ENCODE results near the gene RGS6. TPM values are rescaled to one million over a fixed set of nuclear protein-coding genes. Genes with fewer than 3 reads are reported as not detected.

Gene RGS6
- total RNA-seq, 1 donor from 2014 or later = not detected

GRCh38 chr14:72454388-72455160 lies 522.3 kb downstream of the RGS6 start:
- Histone ChIP-seq H3K27me3 (ENCODE audit: control insufficient read depth, insufficient read depth, low read length) (no peaks in the 10 kb centered on the region), H3K4me3 (ENCODE audit: low read depth, low read length) (no peak overlapping the region), H3K36me3 (ENCODE audit: control insufficient read depth, insufficient read depth, low read length) (no peaks in the 10 kb centered on the region)
- TF ChIP-seq, protein P1, sequence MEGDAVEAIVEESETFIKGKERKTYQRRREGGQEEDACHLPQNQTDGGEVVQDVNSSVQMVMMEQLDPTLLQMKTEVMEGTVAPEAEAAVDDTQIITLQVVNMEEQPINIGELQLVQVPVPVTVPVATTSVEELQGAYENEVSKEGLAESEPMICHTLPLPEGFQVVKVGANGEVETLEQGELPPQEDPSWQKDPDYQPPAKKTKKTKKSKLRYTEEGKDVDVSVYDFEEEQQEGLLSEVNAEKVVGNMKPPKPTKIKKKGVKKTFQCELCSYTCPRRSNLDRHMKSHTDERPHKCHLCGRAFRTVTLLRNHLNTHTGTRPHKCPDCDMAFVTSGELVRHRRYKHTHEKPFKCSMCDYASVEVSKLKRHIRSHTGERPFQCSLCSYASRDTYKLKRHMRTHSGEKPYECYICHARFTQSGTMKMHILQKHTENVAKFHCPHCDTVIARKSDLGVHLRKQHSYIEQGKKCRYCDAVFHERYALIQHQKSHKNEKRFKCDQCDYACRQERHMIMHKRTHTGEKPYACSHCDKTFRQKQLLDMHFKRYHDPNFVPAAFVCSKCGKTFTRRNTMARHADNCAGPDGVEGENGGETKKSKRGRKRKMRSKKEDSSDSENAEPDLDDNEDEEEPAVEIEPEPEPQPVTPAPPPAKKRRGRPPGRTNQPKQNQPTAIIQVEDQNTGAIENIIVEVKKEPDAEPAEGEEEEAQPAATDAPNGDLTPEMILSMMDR (IDR thresholded peaks at IDR 0.05; ENCODE audit: insufficient read depth, low read length, poor library complexity, severe bottlenecking) = no peak
- no peak for DNase-seq (ENCODE audit: low read depth)

DNA sequence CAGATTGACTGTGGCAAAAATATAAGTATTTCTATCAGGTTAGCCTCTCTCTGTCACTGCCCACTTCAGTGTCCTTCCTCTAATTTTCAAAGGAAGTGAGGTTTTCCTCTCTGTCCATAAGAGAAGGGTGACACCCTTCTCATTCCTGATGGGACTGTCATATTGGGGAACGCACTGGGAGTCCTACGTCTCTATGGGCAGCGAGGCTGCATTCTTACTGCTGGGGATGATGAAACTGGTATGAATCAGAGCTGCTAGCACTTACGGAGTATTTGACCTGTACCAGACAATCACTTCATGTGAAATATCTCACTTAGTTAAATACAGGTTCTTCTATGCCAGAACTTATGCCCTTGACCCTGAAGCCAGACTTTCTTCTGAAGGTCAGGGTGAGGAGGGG lies 525.4 kb downstream of the RGS6 start:
- Histone ChIP-seq H3K4me3 (ENCODE audit: low read depth, low read length) (no peak overlapping the region), H3K27me3 (ENCODE audit: control insufficient read depth, insufficient read depth, low read length) (no peaks in the 10 kb centered on the region), H3K36me3 (ENCODE audit: control insufficient read depth, insufficient read depth, low read length) (no peaks in the 10 kb centered on the region)
- no peak for DNase-seq (ENCODE audit: low read depth)
- TF ChIP-seq, protein P1 (IDR thresholded peaks at IDR 0.05; ENCODE audit: insufficient read depth, low read length, poor library complexity, severe bottlenecking) = no peak

DNA sequence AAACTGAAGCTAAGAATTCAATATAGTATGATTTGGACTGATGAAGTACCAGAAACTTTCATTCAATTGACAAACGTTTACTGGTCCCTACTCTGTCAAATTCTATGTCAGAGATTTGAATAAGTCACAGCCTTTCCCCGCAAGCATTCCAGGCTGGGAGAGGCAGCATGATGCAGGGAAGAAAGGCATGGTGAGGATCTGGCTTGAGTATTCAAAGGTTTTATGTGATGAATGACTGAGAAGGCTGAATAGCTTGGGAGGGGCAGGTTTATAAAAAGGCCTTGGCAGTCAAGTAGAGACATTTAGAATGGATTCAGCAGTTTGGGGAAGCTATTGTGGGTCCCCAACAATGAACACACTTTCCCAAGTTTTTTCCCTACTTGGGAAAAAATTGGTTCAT lies 529.8 kb downstream of the RGS6 start:
- TF ChIP-seq, protein P1 (IDR thresholded peaks at IDR 0.05; ENCODE audit: insufficient read depth, low read length, poor library complexity, severe bottlenecking) = no peak
- no peak for DNase-seq (ENCODE audit: low read depth)
- no peaks in the 10 kb centered on the region for H3K36me3 ChIP-seq (ENCODE audit: control insufficient read depth, insufficient read depth, low read length)
- H3K27me3 ChIP-seq (ENCODE audit: control insufficient read depth, insufficient read depth, low read length) = no peaks in the 10 kb centered on the region
- no peak overlapping the region for H3K4me3 ChIP-seq (ENCODE audit: low read depth, low read length)

DNA sequence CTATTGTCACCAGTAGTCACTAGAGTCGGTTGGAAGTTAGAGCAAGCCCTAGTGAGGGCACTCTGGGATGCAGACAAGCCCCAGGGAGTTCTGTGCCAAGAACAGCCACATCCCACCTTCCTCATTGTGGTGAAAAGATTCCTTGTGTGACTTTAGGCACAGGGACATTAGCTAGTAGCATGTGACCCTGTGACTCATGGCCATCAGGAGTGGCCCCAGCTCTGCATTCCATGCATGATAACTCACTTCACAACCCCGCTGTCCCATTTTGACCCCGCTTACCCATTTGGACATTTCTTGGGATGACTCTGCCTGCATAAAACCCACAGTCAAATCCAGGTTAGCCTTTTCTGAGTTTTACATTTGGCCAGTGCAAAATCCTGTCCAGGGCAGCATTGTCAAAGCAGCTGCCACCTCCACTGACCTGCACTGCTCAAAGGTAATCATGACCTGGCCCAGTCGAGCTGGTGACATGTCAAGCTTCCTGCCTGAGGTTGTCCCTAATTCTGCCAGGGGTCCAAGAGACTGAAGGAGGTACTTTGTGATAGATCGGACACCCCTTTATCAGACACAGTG lies 531.1 kb downstream of the RGS6 start:
- TF ChIP-seq, protein P1 (IDR thresholded peaks at IDR 0.05; ENCODE audit: insufficient read depth, low read length, poor library complexity, severe bottlenecking) = no peak
- Histone ChIP-seq H3K4me3 (ENCODE audit: low read depth, low read length) (no peak overlapping the region), H3K36me3 (ENCODE audit: control insufficient read depth, insufficient read depth, low read length) (no peaks in the 10 kb centered on the region), H3K27me3 (ENCODE audit: control insufficient read depth, insufficient read depth, low read length) (no peaks in the 10 kb centered on the region)
- no peak for DNase-seq (ENCODE audit: low read depth)

DNA sequence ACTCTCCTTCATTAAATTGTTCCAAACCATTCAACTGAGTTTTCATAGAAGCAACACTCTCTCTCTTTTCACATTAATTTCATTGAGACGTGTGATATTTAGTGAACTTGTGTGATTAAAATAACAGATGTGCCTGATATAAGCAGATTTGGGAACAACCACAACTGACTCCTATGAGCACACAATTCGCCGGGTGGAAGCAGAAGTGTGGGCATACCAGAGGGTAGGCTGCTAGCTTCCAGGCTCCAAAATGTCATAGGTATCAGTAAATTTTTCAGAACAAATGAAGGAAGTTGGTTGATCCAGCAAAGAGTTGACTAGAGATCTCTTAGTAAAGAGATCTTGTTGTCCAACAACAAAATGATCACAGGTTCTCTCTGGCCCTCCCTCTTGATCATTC lies 532.0 kb downstream of the RGS6 start:
- TF ChIP-seq, protein P1 (IDR thresholded peaks at IDR 0.05; ENCODE audit: insufficient read depth, low read length, poor library complexity, severe bottlenecking) = no peak
- H3K4me3 ChIP-seq (ENCODE audit: low read depth, low read length) = no peak overlapping the region
- DNase-seq (ENCODE audit: low read depth) = no peak
- H3K36me3 ChIP-seq (ENCODE audit: control insufficient read depth, insufficient read depth, low read length) = no peaks in the 10 kb centered on the region
- no peaks in the 10 kb centered on the region for H3K27me3 ChIP-seq (ENCODE audit: control insufficient read depth, insufficient read depth, low read length)
